ENCODE results near the gene DNAJC21. TPM values are rescaled to one million over a fixed set of nuclear protein-coding genes. Genes with fewer than 3 reads are reported as not detected.

DNAJC21 gene
- total and polyA plus RNA-seq, 9 of the 15 experiments (the other 6 are each of a cell fraction or from before 2014, with no cell fraction given), result 26.6 to 105 (median 70.7) TPM

GRCh38 chr5:34998058-34998789 is 68.9 kb downstream of the DNAJC21 start:
- 0% methylated on average over 6 of the region's 6 CpGs for WGBS (ENCODE audit: insufficient coverage, low coverage, missing lambda C conversion rate)
- CTCF ChIA-PET (ENCODE audit: low intra/inter-chr PET ratio), result no interaction called here
- Histone ChIP-seq H2AFZ (ENCODE audit: low read depth, low read length) (no peak overlapping the region), H3K27ac (ENCODE audit: extremely low read depth, low read depth, low read length) (no peak overlapping the region), H3K9ac (ENCODE audit: insufficient read depth in 1 of 2, low read depth in 2 of 2, low read length in 2 of 2) (no peak overlapping the region), H3K4me2 (ENCODE audit: insufficient read depth, low read length) (no peak overlapping the region), H4K20me1 (replicated peaks; ENCODE audit: control insufficient read depth, insufficient read depth, low read length) (no peaks in the 10 kb centered on the region), H3K27me3 (ENCODE audit: control insufficient read depth in 2 of 2, insufficient read depth in 2 of 2, low read length in 2 of 2) (peaks cover 3 to 13% of the 10 kb centered on the region in 2 experiments; a peak in 4 of 5 replicates), H3K4me1 (replicated peaks in 1 of 2; ENCODE audit: control insufficient read depth in 2 of 2, insufficient read depth in 2 of 2, low read length in 2 of 2) (no peaks in the 10 kb centered on the region; a peak in 1 of 5 replicates), H3K4me3 (no peak overlapping the region), H3K9me1 (ENCODE audit: control insufficient read depth, insufficient read depth, low read length) (no peaks in the 10 kb centered on the region), H3K36me3 (ENCODE audit: control insufficient read depth, insufficient read depth, low read length) (no peaks in the 10 kb centered on the region), H3K79me2 (ENCODE audit: control insufficient read depth, insufficient read depth, low read length) (no peaks in the 10 kb centered on the region), H3K9me3 (replicated peaks; ENCODE audit: control insufficient read depth, insufficient read depth, low read depth, low read length) (no peaks in the 10 kb centered on the region)
- no peak for FAIRE-seq
- POLR2A ChIA-PET, result interaction anchor here (0.6 kb wide), 1 partner anchor 31 kb away, joined by 3 read pairs; no protein-coding TSS in a partner anchor
- BruUV-seq (replicated peaks), result no TSS peak
- intact Hi-C loops (cut with micrococcal nuclease), result no loop called here
- DNase-seq (ENCODE audit: extremely low read depth in 1 of 4, low spot score in 3 of 4), result no peak
- TF ChIP-seq SMARCA4 (IDR thresholded peaks at IDR 0.05) (no peak), POLR2H (tag; IDR thresholded peaks at IDR 0.05; ENCODE audit: low read depth) (no peak), CREBBP (IDR thresholded peaks at IDR 0.05; ENCODE audit: low read depth, low read length) (no peak), PHTF2 (CRISPR knock-in tag; IDR thresholded peaks at IDR 0.05) (no peak), SRSF3 (IDR thresholded peaks at IDR 0.05; ENCODE audit: insufficient read depth, low read length) (no peak), KAT2B (IDR thresholded peaks at IDR 0.05; ENCODE audit: low read depth, low read length) (no peak)
- TF ChIP-seq, protein P1, sequence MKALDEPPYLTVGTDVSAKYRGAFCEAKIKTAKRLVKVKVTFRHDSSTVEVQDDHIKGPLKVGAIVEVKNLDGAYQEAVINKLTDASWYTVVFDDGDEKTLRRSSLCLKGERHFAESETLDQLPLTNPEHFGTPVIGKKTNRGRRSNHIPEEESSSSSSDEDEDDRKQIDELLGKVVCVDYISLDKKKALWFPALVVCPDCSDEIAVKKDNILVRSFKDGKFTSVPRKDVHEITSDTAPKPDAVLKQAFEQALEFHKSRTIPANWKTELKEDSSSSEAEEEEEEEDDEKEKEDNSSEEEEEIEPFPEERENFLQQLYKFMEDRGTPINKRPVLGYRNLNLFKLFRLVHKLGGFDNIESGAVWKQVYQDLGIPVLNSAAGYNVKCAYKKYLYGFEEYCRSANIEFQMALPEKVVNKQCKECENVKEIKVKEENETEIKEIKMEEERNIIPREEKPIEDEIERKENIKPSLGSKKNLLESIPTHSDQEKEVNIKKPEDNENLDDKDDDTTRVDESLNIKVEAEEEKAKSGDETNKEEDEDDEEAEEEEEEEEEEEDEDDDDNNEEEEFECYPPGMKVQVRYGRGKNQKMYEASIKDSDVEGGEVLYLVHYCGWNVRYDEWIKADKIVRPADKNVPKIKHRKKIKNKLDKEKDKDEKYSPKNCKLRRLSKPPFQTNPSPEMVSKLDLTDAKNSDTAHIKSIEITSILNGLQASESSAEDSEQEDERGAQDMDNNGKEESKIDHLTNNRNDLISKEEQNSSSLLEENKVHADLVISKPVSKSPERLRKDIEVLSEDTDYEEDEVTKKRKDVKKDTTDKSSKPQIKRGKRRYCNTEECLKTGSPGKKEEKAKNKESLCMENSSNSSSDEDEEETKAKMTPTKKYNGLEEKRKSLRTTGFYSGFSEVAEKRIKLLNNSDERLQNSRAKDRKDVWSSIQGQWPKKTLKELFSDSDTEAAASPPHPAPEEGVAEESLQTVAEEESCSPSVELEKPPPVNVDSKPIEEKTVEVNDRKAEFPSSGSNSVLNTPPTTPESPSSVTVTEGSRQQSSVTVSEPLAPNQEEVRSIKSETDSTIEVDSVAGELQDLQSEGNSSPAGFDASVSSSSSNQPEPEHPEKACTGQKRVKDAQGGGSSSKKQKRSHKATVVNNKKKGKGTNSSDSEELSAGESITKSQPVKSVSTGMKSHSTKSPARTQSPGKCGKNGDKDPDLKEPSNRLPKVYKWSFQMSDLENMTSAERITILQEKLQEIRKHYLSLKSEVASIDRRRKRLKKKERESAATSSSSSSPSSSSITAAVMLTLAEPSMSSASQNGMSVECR (CRISPR knock-in tag; IDR thresholded peaks at IDR 0.05), result no peak
- in situ Hi-C loops (cut with MboI), result no loop called here
- ATAC-seq, result no peak
